WTC11 (cell line): ENCODE data around the gene UTP20.

ENCODE experiments used
- ATF3 ChIP-seq: sonication (generic); formaldehyde crosslinking; conservative IDR thresholded peaks from 2 replicates; pipeline ENCODE4 v1.8.1; 2022; ENCODE audit warnings: mild to moderate bottlenecking, missing genetic modification reagents
- ATF6 ChIP-seq: sonication (generic); formaldehyde crosslinking; IDR thresholded peaks from 2 replicates; pipeline ENCODE4 v1.8.1; 2023; ENCODE audit warnings: mild to moderate bottlenecking, missing genetic modification reagents
- CTCF ChIP-seq: fragments of 200-600 bp; IDR thresholded peaks from 2 replicates; pipeline ENCODE4 v1.8.0; 2022; ENCODE audit warnings: antibody characterized with exemption
- E2F1 ChIP-seq: sonication (generic); formaldehyde crosslinking; IDR thresholded peaks from 2 replicates; pipeline ENCODE4 v1.8.0; 2022; ENCODE audit warnings: mild to moderate bottlenecking, missing genetic modification reagents
- E2F4 ChIP-seq: sonication (generic); formaldehyde crosslinking; IDR thresholded peaks from 2 replicates; pipeline ENCODE4 v1.8.1; 2022; ENCODE audit warnings: low read depth, mild to moderate bottlenecking, moderate library complexity, missing genetic modification reagents, borderline replicate concordance
- ETV6 ChIP-seq: sonication (generic); formaldehyde crosslinking; IDR thresholded peaks from 2 replicates; pipeline ENCODE4 v1.8.1; 2022; ENCODE audit warnings: mild to moderate bottlenecking, missing genetic modification reagents
- JUN ChIP-seq: sonication (generic); formaldehyde crosslinking; IDR thresholded peaks from 2 replicates; pipeline ENCODE4 v1.8.0; 2023; ENCODE audit warnings: mild to moderate bottlenecking, missing genetic modification reagents
- MLX ChIP-seq: sonication (generic); formaldehyde crosslinking; IDR thresholded peaks from 2 replicates; pipeline ENCODE4 v1.8.1; 2023; ENCODE audit warnings: mild to moderate bottlenecking, missing genetic modification reagents, moderate library complexity
- NR3C1 ChIP-seq: sonication (generic); formaldehyde crosslinking; conservative IDR thresholded peaks from 2 replicates; pipeline ENCODE4 v1.8.1; 2023; ENCODE audit warnings: low read depth, mild to moderate bottlenecking, missing genetic modification reagents
- TP53 ChIP-seq: sonication (generic); formaldehyde crosslinking; IDR thresholded peaks from 2 replicates; pipeline ENCODE4 v1.8.1; 2023; ENCODE audit warnings: mild to moderate bottlenecking, missing genetic modification reagents
- USF2 ChIP-seq: sonication (generic); formaldehyde crosslinking; IDR thresholded peaks from 2 replicates; pipeline ENCODE4 v1.8.1; 2023; ENCODE audit warnings: mild to moderate bottlenecking, missing genetic modification reagents, moderate library complexity
- ZMAT4 ChIP-seq: fragments of 250-450 bp; sonication (Bioruptor Pico); IDR thresholded peaks from 2 replicates; pipeline ENCODE4 v1.9.0; 2021; ENCODE audit warnings: mild to moderate bottlenecking
- ZNF121 ChIP-seq: sonication (generic); formaldehyde crosslinking; IDR thresholded peaks from 2 replicates; pipeline ENCODE4 v1.8.0; 2023; ENCODE audit warnings: missing genetic modification reagents
- ZNF281 ChIP-seq: sonication (generic); formaldehyde crosslinking; IDR thresholded peaks from 2 replicates; pipeline ENCODE4 v1.8.0; 2023; ENCODE audit warnings: mild to moderate bottlenecking, missing genetic modification reagents

- TF ChIP-seq CTCF (no peak), USF2 (CRISPR knock-in tag) (no peak), ZNF121 (no peak), ZNF281 (CRISPR knock-in tag) (no peak), MLX (no peak), ATF3 (CRISPR knock-in tag) (no peak), E2F4 (CRISPR knock-in tag) (no peak), E2F1 (CRISPR knock-in tag) (no peak), ATF6 (CRISPR knock-in tag) (no peak), ZMAT4 (CRISPR knock-in tag) (no peak), ETV6 (CRISPR knock-in tag) (no peak), TP53 (CRISPR knock-in tag) (no peak), JUN (CRISPR knock-in tag) (no peak), NR3C1 (CRISPR knock-in tag) (no peak)
Measured at GRCh38 chr12:101424620-101425019, 144.7 kb downstream of the UTP20 start.
